GM18505 (cell line): ENCODE results near the gene TSPAN16.
"Not testable (repeated sequence)": the region's sequence is repeated elsewhere in the genome, so short reads cannot be mapped to it uniquely, and the experiment has no call there.

Source experiments
- ATAC-seq: cut with Tn5 transposase; IDR thresholded peaks from one replicate; pipeline ENCODE4 v1.9.1; 2021; ENCODE audit not compliant: unreplicated experiment
- POLR2A ChIP-seq: IDR thresholded peaks from 4 replicates; pipeline ENCODE4 v1.6.1; 2011; ENCODE audit warnings: borderline replicate concordance; ENCODE audit not compliant: insufficient read depth, insufficient read length; ENCODE audit errors: extremely low read depth

The TSPAN16 gene

DNA sequence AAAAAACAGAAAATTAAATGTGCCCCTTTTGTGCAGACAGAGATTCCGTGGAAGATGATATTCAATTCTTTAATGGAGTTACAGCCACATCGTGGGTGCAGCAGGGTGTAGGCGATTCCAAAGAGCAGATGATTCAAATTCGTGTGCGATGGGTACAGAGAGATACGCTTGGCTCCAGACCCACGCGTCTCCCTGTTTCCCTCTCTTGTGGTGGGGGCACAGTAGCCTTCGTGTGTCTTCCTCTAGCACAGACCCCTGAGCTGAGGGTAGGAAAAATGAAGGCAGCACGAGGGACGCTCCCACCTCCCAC, 4.8 kb downstream of the TSPAN16 start:
- no peak for ATAC-seq
- TF ChIP-seq POLR2A = no peak

DNA sequence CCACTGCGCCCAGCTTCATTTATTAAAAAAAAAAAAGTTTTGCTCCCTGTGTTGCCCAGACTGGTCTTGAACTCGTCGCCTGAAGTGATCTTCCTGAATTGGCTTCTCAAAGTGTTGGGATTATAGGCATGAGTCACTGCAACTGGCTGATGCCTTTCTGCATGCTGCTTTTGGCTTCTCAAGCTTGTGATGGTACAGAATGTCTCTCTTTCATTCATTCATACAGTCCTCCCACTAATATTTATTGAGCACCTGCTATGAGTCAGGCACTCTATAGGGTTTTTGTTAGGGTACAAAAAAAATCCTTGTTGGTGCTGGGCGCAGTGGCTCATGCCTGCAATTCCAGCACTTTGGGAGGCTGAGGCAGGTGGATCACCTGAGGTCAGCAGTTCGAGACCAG, 9.0 kb downstream of the TSPAN16 start:
- no peak for ATAC-seq
- no peak for TF ChIP-seq POLR2A

GRCh38 chr19:11306337-11306736, 10.4 kb downstream of the TSPAN16 start:
- no peak for ATAC-seq
- TF ChIP-seq POLR2A = no peak

GRCh38 chr19:11320278-11320995, 24.5 kb downstream of the TSPAN16 start:
- ATAC-seq = not testable (repeated sequence)

- no peak for ATAC-seq
- TF ChIP-seq POLR2A = no peak
Observed at GRCh38 chr19:11321191-11322126, 25.5 kb downstream of the TSPAN16 start.

- ATAC-seq = no peak
- no peak for TF ChIP-seq POLR2A
Observed at GRCh38 chr19:11322269-11323024, 26.5 kb downstream of the TSPAN16 start.

GRCh38 chr19:11323601-11324078, 27.7 kb downstream of the TSPAN16 start:
- ATAC-seq = no peak
- no peak for TF ChIP-seq POLR2A

DNA sequence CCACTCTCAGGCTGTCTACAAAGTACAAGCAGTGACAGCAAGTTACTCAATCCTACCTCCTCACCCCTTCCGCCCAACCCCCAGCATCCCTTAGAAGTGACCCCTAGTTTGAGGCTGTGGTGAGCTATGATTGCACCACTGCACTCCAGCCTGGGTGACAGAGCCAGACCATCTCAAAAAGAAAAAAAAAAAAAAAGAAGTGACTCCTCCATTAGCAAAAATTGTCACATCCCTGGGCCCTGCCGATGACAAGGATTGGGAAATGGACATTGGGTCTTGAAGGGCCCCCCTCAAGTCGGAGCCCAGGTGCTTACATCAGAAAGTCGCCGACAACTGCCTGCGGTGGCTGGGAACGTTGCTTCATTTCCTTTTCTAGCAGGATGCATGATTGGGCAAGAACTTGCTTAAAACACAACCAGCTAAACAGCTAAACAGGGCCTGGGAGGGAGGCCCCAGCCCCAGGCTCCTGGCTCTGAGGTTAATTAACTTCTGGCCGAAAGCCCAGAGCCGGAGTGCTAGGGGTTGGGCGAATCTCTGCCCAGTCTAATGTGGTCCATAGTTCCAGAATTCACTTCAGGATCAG, 28.2 kb downstream of the TSPAN16 start:
- ATAC-seq = peak; percentile 55

GRCh38 chr19:11324748-11325389, 28.9 kb downstream of the TSPAN16 start:
- no peak for TF ChIP-seq POLR2A
- no peak for ATAC-seq

More for the DNA sequence above, 28.2 kb downstream of the TSPAN16 start:
- TF ChIP-seq POLR2A = peak; percentile 47

DNA sequence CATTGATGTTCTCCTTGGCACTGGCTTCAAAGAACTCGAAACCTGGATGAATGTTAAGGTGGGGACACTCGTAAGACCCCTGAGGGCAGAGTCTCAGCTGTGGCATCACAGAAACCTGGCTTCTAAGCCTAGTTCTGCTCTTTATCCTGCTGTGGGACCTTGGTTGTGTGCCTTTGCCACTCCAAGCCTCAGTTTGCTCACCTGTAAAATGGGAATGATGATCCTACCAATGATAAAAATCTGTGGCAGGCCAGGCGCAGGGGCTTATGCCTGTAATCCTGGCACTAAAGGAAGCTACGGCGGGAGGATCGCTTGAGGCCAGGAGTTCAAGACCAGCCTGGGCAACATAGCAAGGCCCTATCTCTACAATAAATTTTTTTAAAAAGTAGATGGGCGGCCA, 29.6 kb downstream of the TSPAN16 start:
- no peak for ATAC-seq

DNA sequence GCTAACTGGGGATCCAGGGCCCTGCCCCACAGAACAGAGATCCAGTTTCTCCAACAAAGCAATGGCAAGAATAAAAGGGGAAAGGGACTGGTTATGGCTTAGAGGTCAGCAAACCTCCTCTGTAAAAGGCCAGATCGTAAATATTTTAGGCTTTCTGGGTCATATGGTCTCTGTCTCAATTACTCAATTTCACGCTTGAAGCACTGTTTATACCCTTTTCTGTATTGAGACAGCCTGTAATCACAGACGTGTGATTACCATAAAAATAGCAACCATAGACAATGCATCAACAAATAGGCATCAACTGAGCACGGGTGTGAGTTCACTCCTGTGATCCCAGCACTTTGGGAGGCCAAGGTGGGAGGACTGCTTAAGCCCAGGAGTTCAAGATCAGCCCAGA, 34.2 kb downstream of the TSPAN16 start:
- no peak for TF ChIP-seq POLR2A
- no peak for ATAC-seq

More for the DNA sequence above, 29.6 kb downstream of the TSPAN16 start:
- TF ChIP-seq POLR2A = no peak

GRCh38 chr19:11331502-11331901, 35.5 kb downstream of the TSPAN16 start:
- no peak for TF ChIP-seq POLR2A
- ATAC-seq = no peak
